ENCODE measurements around the gene ZNF625. TPM values are rescaled to one million over a fixed set of nuclear protein-coding genes. Genes with fewer than 3 reads are reported as not detected.

ZNF625 gene
- total RNA-seq, 2 donors from 2014 or later: 30.2 to 40.0 TPM

DNA sequence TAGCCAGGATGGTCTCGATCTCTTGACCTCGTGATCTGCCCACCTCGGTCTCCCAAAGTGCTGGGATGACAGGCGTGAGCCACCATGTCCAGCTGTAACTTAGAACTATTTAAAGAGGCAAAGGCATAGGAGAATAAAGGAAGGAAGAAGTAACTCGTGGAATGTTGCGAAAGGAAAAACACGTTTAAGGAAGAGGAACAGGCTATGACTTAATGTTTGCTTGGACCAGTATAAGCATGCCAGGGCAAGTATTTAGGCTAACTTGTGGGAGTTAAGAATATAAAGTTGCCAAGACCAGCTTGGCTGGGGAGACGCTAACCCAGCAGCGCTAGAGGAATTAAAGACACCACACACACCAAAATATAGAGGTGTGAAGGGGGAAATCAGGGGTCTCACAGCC is 58.5 kb downstream of the ZNF625 start:
- Histone ChIP-seq H3K9ac (ENCODE audit: extremely low read depth, low read length, poor library complexity, severe bottlenecking) (no peak overlapping the region), H3K4me1 (ENCODE audit: control insufficient read depth, insufficient read depth, low read length) (no peaks in the 10 kb centered on the region), H3K27ac (ENCODE audit: low read depth, low read length) (no peak overlapping the region), H3K27me3 (ENCODE audit: control insufficient read depth, insufficient read depth, low read length, poor library complexity, severe bottlenecking) (no peaks in the 10 kb centered on the region), H3K36me3 (ENCODE audit: control insufficient read depth, insufficient read depth, low read length) (peaks cover 47% of the 10 kb centered on the region), H3K4me3 (ENCODE audit: low read length) (peak overlapping the region; percentile 53), H3K9me3 (ENCODE audit: control insufficient read depth, low read length) (peaks cover 92% of the 10 kb centered on the region)
- Mint-ChIP-seq H3K27me3 (ENCODE audit: insufficient read depth) (no peaks in the 10 kb centered on the region), H3K27ac (no peak overlapping the region), H3K36me3 (ENCODE audit: low read depth) (peaks cover 72% of the 10 kb centered on the region), H3K9me3 (peaks cover 84% of the 10 kb centered on the region), H3K4me1 (peaks cover 2% of the 10 kb centered on the region), H3K4me3 (no peak overlapping the region)
- TF ChIP-seq CTCF (conservative IDR thresholded peaks at IDR 0.05): no peak
- WGBS, 2 experiments (ENCODE audit: insufficient coverage in 1 of 2, insufficient read length in 1 of 2): 94 to 98% methylated on average over 7 to 9 of the region's 9 CpGs
- no peak for DNase-seq

DNA sequence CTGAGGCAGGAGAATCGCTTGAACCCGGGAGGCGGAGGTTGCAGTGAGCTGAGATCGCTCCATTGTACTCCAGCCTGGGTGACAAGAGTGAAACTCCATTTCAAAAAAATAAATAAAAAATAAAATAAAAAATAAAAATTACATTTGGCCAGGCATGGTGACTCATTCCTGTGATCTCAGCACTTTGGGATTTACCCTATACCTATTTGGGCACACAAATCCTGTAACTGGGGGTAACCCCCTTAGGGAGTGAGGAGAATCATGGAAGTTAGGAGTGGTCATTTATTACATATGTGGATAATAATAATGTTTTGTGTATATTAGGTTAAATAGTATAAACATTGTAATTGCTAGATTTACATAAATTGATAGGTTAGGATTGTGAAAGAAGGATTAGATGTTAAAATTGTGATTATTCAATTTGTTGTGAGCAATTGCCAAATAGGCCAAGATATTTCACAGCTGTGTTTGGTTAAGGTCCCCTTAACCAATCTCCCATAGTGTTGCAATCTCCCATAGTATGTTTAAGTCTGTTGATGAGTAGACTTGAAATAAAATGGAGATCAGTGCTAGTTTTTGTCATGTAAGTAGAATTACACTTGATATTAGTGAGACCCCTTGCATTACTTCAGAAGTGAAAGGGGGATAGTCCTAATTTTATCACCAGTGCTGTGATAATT is 61.3 kb downstream of the ZNF625 start:
- H3K4me1 Mint-ChIP-seq: peaks cover 2% of the 10 kb centered on the region
- 95% methylated on average over 4 of the region's 4 CpGs; no CpG with 5 or more reads in 1 of the 2 experiments for WGBS, 2 experiments (ENCODE audit: insufficient coverage in 1 of 2, insufficient read length in 1 of 2)
- Histone ChIP-seq H3K27me3 (ENCODE audit: control insufficient read depth, insufficient read depth, low read length, poor library complexity, severe bottlenecking) (no peaks in the 10 kb centered on the region), H3K36me3 (ENCODE audit: control insufficient read depth, insufficient read depth, low read length) (peaks cover 47% of the 10 kb centered on the region), H3K4me3 (ENCODE audit: low read length) (no peak overlapping the region), H3K9me3 (ENCODE audit: control insufficient read depth, low read length) (peaks cover 72% of the 10 kb centered on the region), H3K9ac (ENCODE audit: extremely low read depth, low read length, poor library complexity, severe bottlenecking) (no peak overlapping the region), H3K27ac (ENCODE audit: low read depth, low read length) (no peak overlapping the region), H3K4me1 (ENCODE audit: control insufficient read depth, insufficient read depth, low read length) (no peaks in the 10 kb centered on the region)
- peaks cover 74% of the 10 kb centered on the region for H3K9me3 Mint-ChIP-seq
- no peak for DNase-seq
- H3K36me3 Mint-ChIP-seq (ENCODE audit: low read depth): peaks cover 55% of the 10 kb centered on the region
- no peak overlapping the region for H3K27ac Mint-ChIP-seq
- no peak for TF ChIP-seq CTCF (conservative IDR thresholded peaks at IDR 0.05)
- no peaks in the 10 kb centered on the region for H3K27me3 Mint-ChIP-seq (ENCODE audit: insufficient read depth)
- no peak overlapping the region for H3K4me3 Mint-ChIP-seq

Other genes with a start within 250 kb of the ZNF625 start
- 10 to 100 TPM; 11.6 to 19.2 TPM for gene ZNF700, start 231.6 kb downstream of the ZNF625 start, total RNA-seq
- gene ZNF763, start 191.7 kb downstream of the ZNF625 start, total RNA-seq: 1 to 10 TPM; 4.4 to 5.0 TPM
- 1 to 10 TPM; 3.9 to 7.9 TPM for gene ZNF433, start 121.1 kb downstream of the ZNF625 start, total RNA-seq
- gene ZNF878, start 103.8 kb downstream of the ZNF625 start, total RNA-seq: 1 to 10 TPM; 1.6 to 3.7 TPM
- gene ZNF844, start 92.0 kb downstream of the ZNF625 start, total RNA-seq: 10 to 100 TPM; 10.3 to 17.9 TPM
- gene ZNF20, start 16.4 kb downstream of the ZNF625 start, total RNA-seq: 10 to 100 TPM; 10.2 to 10.6 TPM
- 10 to 100 TPM in 1 of 2 donors, 1 to 10 TPM in 1; 9.2 to 16.2 TPM for gene ZNF136, start 6.4 kb upstream of the ZNF625 start, total RNA-seq
- 1 to 10 TPM; 9.5 TPM for gene ZNF44, start 138.1 kb upstream of the ZNF625 start, total RNA-seq
- 1 to 10 TPM; 2.2 to 3.1 TPM for gene ZNF563, start 176.9 kb upstream of the ZNF625 start, total RNA-seq
- gene ZNF442, start 208.9 kb upstream of the ZNF625 start, total RNA-seq: 1 to 10 TPM; 2.7 to 3.5 TPM
- 1 to 10 TPM; 8.6 to 9.1 TPM for gene ZNF799, start 244.5 kb upstream of the ZNF625 start, total RNA-seq